ENCODE data around the gene GOPC.

GOPC gene

DNA sequence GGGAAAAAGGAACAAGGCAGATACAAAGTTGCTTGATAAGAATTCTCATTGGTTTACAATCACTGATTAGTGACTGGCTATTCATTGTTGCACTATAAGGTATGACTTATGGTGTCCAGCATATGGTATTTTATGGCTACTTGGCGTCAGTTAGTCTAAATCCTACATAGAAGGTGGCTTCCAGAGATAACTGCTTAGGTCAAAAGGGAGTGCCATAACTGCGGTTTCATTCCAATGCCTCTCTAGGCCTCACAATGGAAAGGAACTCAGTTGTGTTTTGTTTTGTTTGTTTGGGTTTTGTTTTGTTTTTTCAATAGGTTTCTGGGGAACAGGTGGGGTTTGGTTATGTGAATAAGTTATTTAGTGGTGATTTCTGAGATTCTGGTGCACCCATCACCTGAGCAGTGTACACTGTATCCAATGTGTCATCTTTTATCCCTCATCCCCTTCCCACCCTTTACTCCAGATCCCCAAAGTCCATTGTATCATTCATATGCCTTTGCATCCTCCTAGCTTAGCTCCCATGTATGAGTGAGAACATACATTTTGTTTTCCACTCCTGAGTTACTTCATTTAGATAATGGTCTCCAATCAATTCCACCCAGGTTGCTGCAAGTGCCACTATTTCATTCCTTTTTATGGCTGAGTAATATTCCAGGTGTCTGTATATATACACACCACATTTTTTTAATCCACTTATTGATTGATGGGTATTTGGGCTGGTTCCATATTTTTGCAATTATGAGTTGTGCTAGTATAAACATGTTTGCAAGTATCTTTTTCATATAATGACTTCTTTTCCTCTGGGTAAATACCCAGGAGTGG, 7.0 kb downstream of the GOPC start:
- DNase-seq, result no peak

DNA sequence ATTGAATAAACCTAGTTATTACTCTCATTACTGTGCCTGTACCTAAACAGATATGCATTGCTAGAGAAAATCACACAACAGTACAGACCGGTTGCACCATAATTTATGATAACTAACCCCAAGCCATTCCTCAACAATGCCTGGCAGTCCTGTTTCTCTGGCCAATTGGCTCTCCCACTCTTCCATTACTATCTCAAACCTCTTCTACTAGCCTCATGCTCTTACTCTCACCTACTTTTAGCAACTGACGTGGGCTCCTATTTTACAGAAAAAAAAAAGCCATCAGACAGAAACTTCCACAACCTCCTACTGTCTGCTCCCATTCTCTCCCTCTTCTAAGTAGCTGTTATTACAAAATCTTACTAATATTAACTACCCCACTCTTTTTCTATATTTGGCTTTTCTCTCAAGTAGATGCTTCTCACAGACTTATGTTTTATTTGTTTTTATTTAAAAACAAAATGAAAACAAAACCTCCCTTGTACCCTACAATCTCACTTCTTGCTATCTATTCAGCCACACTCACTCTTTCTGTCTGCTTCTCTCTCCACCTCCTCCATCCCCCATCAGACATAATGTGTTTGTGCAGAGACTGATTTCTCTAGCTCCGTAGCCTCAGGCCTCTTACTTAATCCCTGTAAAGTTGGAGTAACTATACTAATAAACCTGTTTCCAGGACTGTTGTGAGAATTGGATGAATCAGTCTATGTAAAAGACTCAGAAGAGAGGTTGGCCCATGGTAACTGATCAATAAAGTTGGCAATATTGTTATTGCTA, 9.1 kb downstream of the GOPC start:
- DNase-seq, result no peak

DNA sequence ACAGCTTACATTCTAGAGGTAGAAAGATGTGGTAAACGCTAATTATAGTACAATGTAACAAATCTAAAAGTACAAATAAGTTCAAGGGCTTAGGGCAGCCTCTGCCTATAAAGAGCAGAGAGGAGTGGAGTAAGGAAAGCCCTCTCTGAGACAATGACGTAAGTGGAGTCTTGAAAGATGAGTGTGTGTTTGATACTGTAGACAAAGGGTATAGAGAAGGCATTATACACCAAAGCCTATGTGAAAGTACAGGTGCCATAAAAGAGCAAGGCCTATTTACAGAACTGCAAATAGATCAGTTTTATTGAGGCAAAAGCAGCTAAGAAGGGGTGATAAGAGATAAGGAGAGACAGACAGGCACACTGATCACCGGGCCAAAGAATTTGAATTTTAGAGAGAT, 10.9 kb downstream of the GOPC start:
- no peak for DNase-seq

DNA sequence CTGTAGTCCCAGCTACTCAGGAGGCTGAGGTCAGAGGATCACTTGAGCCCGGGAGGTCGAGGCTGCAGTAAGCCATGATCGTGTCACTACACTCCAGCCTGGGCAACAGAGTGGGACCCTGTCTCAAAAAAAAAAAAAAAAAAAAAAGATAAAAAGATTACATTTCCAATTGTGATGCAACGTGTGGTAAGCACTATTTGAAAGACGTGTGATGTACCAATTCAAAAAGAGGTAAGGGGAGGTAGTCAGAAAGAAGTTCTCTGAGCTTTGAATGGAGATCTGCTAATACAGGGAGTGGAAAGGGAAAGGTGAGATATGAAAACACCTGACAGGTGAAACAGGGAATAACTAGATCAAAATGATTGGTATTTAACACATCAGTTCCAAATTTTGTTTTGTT, 11.9 kb downstream of the GOPC start:
- DNase-seq, result no peak

DNA sequence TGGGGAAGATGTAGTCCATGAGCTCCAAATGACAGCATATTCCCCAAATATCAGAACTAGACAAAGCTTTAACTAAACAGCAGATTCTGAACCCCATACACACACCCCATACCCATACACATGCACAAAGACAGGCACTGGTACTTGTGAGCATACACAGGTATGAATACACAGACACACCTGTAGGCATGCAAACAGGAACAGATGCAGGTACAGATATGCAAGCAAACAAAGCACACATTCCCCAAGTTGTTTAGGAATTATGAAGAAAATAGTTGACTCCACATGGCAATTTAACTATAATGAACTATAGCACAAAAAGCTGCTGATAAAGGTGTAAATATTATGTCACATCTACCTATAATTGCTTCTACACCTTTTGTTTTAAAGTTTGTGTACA, 16.7 kb downstream of the GOPC start:
- DNase-seq, result no peak

DNA sequence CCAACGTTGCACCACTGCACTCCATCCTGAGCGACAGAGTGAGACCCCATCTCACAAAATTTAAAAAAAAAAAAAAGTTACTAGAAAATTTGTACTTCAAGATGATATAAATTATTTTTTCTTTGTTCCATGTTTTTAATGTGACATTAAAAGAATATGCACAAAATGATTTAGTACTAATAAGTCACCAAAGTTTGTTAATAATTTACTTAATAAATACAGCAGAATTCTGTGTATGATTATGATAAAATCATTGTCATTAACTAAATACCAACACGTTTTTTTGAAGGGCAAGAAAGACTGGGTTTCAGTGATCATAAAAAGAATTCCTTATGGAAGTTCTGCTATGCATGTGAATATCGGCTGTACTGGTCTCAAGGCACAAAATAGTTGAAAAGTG, 28.1 kb downstream of the GOPC start:
- DNase-seq, result no peak

DNA sequence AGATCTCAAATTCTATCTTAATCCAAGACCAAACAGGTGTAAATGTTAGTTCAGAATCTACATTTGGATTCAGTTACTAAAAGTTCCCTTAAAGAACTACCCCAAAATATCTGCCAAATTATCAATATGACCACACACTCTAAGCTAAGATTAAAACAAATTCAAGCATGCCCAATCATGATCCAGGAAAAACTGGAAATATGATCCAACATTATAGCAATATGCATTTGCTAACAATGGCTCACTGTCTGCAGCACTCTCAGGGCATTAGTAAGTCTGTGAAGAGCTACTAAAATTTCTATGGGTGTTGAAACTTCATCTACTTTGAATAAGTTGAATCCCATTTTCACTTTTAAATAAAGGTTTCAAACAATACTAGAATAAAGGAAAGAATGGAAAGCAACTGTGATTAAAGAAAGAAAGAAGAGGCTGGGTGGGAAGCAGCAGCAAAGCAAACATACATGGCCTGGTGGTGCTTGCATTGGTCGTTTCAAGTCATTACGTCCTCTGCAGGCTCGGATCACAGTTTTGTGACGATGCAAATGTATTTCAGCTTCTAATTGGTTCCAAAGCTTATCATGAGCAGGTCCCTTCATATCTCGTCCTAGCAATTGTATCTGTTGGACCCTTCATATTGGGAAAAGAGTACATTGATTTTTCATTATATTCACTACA, 29.2 kb downstream of the GOPC start:
- DNase-seq, result no peak

DNA sequence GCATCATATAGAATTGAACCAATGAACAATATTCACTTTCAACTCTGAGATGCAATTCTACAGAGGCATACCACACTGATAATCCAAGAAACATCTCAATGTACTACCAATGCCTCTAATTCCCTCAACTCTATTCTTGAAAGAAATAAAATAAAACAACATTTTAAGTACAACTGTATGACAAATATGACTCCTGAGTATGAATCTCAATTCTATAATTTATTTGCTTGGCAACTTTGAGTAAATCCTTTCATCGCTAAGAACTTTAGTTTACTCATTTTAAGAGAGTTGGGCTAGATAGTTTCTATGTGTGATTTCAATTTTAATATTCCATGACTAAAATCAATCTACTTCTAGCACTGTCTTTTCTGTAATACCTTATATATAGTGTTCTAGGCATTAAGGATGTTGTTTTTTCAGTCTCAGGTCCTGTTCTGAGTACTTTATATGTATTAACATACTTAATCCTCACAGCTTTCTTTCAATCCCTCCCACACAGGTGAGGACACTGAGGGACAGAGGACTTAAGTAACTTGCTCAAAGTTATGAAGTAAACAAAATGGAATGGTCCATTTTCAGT, 33.4 kb downstream of the GOPC start:
- DNase-seq, result no peak

DNA sequence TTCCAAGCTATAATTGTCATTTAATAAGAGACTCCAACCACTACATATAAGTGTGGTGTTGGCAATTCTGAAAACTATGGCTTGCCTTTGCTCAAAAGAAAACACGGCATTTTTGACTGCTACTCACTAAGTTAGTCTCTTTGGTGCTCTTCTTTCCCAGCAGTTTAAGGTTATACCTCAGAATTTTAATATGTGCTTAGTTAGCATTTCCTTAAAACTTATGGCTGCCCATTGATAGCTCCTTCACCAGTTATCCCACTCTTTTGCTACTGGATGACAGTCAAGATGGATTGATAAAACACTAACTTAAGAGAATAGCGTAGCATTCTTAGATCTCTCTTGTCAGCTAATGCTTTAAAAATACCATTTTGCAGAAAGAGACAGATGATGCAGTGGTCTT, 34.1 kb downstream of the GOPC start:
- DNase-seq, result no peak

DNA sequence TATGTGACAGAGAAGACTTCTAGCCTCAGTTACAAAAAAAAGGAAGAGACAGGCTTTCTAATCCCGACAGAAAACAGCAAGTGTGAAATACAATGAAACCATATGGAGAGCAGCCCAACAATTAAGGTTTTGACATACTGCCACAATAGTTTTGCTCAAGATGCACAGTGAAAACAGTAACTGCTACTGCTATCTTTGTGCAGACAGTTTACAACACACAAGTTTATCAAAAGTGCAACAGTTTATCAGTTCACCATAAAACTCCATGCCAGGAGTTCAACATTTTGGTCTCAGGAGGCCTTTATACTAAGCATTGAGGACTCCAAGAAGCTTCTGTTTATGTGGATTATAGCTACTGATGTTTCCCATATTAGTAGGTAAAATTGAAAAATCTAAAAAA, 37.6 kb downstream of the GOPC start:
- no peak for DNase-seq

DNA sequence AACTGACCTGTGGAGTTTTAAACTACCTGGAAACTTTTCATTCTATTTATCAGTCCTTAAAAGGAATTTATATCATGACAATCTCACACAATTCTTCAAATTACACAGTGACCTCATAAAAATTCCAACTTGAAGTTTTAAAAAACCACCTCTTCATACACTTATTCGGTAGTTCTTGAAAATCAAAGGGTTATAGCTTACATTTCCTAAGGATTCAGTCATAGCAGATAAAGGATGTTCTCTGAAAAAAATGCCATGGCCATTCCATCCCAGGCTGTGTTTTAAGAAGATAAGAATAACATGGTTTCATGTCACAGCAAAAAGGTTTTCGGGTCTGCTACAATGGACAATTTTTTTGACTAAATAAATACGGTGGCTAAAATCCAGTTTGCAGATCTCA, 41.2 kb downstream of the GOPC start:
- DNase-seq, result no peak

DNA sequence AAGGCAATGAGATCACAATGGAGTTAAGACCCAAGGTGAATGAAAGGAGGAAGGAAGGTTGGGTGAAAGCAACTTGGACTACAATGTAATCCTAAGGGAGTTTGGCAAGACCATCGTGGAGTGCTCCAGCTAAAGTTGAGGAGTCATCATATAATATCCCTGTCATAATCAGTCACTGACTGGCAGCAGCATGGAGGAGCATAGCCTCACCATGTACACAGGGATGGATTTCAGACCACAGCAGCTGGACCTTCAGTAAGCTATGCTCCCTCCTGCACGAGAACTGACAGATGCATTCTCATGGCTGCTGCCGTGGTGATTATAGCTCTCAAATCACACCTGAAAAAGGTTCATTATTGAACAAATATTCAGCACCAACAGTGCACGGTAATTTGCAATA, 43.0 kb downstream of the GOPC start:
- DNase-seq, result no peak

DNA sequence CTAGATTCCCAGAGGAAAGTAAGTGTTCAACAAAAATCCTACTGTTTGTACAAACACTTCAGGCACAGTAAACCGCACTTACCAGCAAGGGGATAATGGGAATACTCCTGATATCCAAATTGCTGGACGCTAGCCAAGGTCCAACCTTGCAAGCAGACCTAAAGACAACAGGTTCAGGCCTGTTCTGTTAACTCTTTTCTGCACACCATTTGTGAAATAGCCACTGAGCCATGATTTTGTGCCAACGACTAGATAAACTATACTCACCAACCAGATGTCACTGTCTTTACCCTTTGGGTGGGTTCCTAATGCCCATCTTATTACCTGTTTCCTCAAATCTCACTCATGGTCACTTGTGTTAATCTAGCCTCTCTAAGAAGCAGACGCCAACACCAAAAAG, 43.5 kb downstream of the GOPC start:
- DNase-seq, result no peak

DNA sequence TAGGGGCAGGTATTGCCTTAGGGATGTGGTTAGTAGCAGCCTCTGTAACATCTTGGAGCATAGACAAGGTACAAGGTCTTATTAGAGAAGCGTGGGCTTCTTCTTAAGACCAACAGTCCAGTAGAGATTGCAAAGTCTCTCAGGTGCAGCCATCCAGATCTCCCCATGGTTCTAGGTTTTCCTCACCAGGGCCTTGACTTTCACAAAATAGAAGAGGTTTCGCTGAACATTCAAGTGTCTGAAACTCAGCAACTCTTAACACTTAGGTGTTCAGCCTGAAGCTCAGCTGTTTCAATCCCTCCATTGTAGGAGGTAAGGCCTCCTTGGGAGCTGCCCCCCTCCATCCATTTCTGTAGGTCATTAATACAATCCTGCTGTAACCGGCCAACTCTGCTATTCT, 44.4 kb downstream of the GOPC start:
- no peak for DNase-seq

DNA sequence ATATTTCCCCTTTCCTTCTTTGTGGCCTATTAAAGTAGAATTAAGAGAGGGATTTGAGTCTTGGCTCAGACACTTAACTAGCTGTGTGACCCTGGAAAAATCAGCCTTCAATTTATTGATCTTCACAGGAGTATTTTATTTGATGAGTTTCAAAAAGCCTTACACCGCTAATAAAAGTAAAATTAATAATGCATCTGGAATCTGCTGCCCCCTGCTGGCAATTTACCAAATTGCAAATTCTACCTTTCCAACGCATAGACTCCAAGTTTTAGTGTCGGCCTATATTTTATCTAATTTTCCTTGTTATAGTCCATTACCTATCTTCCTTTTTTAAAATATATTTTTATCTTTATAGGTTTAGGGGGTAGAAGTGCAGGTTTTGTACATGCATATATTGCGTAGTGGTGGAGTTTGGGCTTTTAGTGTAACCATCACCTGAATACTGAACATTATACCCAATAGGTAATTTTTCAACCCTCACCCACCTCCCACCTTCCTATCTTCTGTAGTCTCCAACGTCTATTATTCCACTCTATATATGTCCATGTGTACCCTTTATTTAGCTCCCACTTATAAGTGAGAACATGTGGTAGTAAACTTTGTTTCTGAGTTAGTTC, 46.3 kb downstream of the GOPC start:
- DNase-seq, result peak; percentile 82

DNA sequence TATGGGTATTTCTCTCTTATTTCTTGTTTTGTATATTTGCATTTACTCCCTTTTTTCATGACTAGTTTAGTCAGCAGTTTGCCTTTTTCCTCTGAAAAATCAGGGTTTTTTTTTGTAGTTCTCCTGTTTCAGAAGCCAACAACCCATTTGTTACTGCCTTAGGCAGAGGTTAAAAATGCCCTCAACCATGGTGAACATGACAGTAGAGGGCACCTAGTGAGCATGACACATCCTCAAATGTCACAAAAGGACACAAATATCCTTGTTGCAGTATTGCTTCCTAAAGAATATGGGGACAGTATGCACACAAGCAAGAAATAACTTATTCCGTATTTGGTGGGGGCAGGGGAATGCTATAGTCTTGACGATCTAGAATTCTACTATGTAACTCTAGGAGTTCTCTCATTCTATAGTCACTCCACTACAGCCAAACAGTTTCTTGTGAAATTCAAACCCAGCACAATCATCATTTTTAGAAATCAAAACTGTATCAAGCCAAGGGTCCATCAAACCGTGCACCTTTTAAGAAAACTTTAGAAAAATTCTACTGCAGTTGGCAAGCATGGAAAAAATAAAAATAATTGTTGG, 47.0 kb downstream of the GOPC start:
- no peak for DNase-seq

DNA sequence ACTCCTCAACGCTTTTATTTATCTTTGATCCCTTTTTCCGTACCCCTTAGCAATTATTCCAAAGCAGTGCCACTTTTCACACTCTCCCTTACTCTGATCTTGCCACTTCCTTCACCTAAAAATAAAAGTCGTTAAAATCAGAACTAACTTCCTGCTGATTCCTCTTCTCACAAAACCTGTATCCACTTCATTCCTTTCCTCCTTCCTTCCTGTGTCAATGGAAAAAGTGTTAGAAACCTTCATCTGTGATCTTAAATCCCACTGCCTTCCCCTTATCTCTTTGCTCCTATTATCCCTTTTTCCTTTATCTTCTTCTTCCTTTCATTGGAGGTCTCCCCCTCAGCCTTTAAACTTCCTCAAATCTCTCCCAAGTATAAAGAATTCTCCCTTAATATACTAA, 49.2 kb downstream of the GOPC start:
- no peak for DNase-seq

DNA sequence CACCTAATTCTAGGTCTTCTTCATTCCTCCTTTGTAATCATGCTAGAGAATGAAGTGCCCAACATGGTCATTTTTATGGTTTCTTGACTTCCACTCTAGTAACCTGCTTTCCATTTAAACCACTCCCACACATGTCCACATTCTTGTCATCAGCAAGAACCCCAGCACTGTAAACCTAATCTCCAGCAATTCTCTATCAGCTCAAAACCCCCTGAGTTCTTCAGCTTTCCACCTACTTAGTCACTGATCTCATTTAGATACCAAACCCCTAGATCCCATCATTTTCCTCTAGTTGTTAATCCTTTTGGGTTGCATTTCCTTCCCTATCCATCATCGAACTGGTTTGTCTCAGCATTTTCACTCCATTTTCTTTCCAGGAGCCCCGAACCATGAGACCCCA, 49.7 kb downstream of the GOPC start:
- DNase-seq, result no peak

DNA sequence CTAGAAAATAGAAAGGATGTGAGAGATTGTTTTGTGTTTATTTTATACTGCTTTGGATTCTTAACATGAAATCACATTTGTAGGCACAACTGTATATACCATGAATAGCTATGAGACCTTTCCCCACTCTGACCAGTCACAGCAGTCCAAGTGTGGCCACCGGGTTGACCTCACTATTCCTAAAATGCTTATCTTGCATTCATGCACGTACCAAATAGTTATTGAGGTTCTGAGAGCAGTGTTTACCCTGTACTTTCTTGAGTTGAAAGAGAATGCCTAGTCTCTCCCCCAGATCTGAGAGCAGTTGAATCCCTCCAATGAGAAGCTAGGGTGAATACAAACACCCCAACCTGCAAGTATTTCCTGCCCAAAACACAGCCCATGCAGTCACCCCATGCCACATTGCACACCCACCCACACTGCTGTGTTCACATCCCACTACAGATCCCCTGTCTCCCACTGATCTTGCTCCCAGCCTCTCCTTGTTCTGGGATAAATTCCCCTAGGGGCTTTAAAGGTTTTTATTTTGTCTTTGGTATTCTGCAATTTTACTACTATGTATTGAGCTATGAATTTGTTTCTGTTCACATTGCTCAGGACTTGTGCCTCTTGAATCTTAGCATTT, 51.6 kb downstream of the GOPC start:
- DNase-seq, result no peak

DNA sequence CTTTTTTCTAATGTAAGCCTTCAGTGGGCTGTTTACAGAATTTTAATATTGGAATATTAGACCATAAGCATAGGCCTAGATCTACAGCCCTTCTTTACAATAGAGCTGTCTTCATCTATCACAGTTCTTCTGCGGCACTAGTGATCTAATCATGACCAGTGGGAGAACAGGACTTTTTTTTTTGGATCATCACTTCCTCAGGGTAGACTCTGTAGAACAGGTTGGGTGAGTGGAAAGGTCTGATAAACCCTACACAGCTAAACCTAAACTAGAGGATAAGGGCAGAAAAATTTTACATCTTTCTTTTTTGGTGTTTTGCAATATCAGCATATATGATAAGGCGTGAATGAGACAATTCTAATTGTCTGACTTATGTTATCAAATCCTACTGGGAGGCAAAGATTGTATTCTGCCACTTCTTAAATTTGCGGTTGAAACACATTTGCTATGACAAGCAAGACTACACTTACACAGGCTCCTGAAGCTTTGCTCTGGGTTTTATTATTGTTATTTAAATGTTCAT, 52.2 kb downstream of the GOPC start:
- DNase-seq, result no peak

DNA sequence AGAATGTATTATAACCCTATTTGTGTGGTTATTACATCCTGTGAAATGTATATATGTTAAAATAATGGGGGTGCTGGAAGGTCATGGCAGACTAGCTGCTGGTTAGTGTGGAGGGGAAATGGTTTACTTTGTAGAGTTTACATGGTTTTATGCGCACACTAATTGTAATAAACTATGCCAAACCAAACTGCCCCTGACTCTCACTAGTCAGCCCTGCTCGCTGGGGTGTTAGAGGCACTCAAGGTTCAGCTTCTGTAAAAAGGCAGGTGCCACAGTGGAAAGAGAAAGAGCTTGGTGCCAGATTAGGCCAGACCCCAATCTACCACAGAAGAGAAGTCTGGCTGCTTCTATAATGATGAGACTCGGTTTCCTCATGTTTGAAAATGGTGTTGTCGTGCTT, 52.7 kb downstream of the GOPC start:
- no peak for DNase-seq

DNA sequence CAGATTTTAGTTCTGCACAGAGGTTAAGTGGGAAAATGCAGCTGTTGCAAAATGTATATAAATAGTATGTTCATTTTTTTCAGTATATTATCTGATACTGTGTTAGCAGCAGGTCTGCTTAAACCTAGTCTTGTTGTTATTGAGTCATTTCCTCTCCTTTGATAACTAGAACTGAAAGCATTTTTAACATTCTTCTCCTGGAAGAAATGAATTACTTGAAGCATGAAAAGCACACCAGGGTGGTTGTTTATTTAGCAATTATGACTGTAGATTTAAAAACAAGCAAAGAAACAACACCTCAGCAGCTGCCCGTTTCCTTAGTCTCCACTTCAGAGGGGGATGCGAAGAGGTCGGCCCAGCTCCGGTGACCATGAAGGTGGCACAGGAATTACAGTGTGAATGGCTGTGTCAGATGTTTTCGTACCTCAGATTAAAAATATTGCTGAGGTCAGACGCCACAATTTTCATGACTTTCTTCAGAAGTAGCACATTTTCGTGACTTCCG, 53.5 kb downstream of the GOPC start:
- no peak for DNase-seq

Data from activated CD8-positive, alpha-beta memory T cell treated with anti-CD3 and anti-CD28 coated beads, Interleukin-2, amount 50 U/mL, for 48 hours (primary cell).